GM19043 (cell line): ENCODE measurements around the gene ATIC.
A peak's percentile ranks its signal among the peaks of the same experiment; 100 is the strongest.

Source experiments
- ATAC-seq: cut with Tn5 transposase; IDR thresholded peaks from one replicate; pipeline ENCODE4 v1.9.1; 2021; ENCODE audit warnings: low read depth; ENCODE audit not compliant: unreplicated experiment

Gene ATIC

GRCh38 chr2:215311625-215312396 is at the start of gene ATIC:
Gene ATIC (plus strand): TSS chr2:215312059. CDS start chr2:215312143, 84 bp downstream.
- ATAC-seq: peak; percentile 99

- ATAC-seq: no peak
These were observed 49.6 kb upstream of the ATIC start for GRCh38 chr2:215262303-215262702.

- no peak for ATAC-seq
These were observed 49.0 kb upstream of the ATIC start for GRCh38 chr2:215262741-215263362.

- ATAC-seq: no peak
These were observed 47.5 kb upstream of the ATIC start for GRCh38 chr2:215264374-215264773.

GRCh38 chr2:215269397-215270117 is 42.3 kb upstream of the ATIC start:
- peak; percentile 53 for ATAC-seq

- no peak for ATAC-seq
These were observed 41.8 kb upstream of the ATIC start for GRCh38 chr2:215270118-215270451.

GRCh38 chr2:215271446-215271845 is 40.4 kb upstream of the ATIC start:
- ATAC-seq: no peak

GRCh38 chr2:215272918-215273317 is 38.9 kb upstream of the ATIC start:
- no peak for ATAC-seq

- no peak for ATAC-seq
These were observed 37.0 kb upstream of the ATIC start for GRCh38 chr2:215274829-215275228.

- ATAC-seq: no peak
These were observed 36.0 kb upstream of the ATIC start for GRCh38 chr2:215275824-215276223.

GRCh38 chr2:215277944-215278343 is 33.9 kb upstream of the ATIC start:
- ATAC-seq: no peak

GRCh38 chr2:215280326-215280725 is 31.5 kb upstream of the ATIC start:
- peak; percentile 73 for ATAC-seq

GRCh38 chr2:215283221-215283620 is 28.6 kb upstream of the ATIC start:
- ATAC-seq: no peak

- no peak for ATAC-seq
These were observed 25.6 kb upstream of the ATIC start for GRCh38 chr2:215286309-215286708.

- no peak for ATAC-seq
These were observed 23.6 kb upstream of the ATIC start for GRCh38 chr2:215288112-215288815.

- no peak for ATAC-seq
These were observed 20.8 kb upstream of the ATIC start for GRCh38 chr2:215290980-215291599.

- ATAC-seq: no peak
These were observed 18.0 kb upstream of the ATIC start for GRCh38 chr2:215293879-215294278.

GRCh38 chr2:215299337-215299859 is 12.5 kb upstream of the ATIC start:
- ATAC-seq: no peak

GRCh38 chr2:215301994-215302393 is 9.9 kb upstream of the ATIC start:
- ATAC-seq: no peak

- peak; percentile 18 for ATAC-seq
These were observed 617 bp upstream of the ATIC start for GRCh38 chr2:215311259-215311624.

GRCh38 chr2:215313255-215313613 is 1.4 kb downstream of the ATIC start:
- no peak for ATAC-seq
